Umbilical cord (tissue), 2 donors: ENCODE data around the gene ZNF860. TPM values are rescaled to one million over a fixed set of nuclear protein-coding genes. Genes with fewer than 3 reads are reported as not detected.
"Not testable (repeated sequence)": the region's sequence is repeated elsewhere in the genome, so short reads cannot be mapped to it uniquely, and the experiment has no call there.

Experiments used
- DNase-seq: peaks from one replicate; pipeline ENCODE4 v3.0.0-alpha.2; 2015; ENCODE audit warnings: low spot score
- total RNA-seq: library from RNA; depleted of rRNA; stranded (reverse); fragments of >200 nt; gene quantifications from one replicate; pipeline ENCODE4 v1.2.3, GENCODE V29; 2014; ENCODE audit warnings: low replicate concordance; ENCODE audit not compliant: insufficient read depth

ZNF860 gene
- total RNA-seq, 1 donor from 2014 or later = 6.0 TPM

GRCh38 chr3:31960793-31961431, 20.6 kb upstream of the ZNF860 start:
- no peak for DNase-seq

GRCh38 chr3:31962801-31963205, 18.7 kb upstream of the ZNF860 start:
- no peak for DNase-seq

DNA sequence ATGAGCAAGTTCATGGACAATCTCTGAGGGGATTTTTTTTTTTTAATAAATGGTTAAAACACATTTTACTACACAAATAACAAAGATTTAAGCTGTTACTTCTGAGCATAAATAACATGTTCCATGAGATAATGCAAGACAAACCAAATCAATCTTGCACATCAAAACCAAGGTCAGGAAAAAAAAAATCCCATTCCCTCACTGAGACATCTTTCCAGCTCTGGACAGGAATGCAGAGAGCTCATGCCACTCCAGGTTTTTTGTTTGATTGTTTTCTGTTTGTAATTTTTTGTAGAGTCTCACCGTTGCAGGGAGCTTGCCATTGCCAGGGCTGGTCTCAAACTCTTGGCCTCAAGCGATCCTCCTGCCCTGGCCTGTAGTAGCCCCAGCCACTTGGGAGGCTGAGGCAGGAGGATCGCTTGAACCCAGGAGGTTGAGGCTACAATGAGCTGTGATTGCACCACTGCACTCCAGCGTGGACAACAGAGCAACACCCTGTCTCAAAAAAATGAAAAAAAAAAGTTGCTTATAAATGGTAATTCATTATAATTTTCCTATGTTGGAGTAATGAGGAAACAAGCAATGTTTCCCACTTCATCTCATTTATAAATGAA, 14.5 kb upstream of the ZNF860 start:
- no peak for DNase-seq

DNA sequence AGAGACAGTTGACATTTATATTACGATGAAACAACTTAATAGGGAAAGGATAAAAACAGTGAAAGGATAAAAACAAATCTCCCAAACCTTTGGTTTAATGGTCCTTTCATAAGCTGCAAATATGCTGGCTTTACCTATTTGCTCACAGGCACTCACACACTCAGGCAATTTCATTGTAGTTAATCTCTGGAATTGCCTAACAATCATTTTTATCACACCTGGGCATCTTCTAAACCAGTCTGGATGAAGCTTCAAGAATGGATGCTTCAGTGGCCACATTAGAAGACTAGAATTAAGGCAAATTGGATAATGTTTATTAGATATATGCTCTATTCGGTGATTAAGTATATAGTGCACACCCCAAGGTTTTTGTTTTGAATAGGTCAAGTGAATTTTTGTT, 14.0 kb upstream of the ZNF860 start:
- DNase-seq = no peak

DNA sequence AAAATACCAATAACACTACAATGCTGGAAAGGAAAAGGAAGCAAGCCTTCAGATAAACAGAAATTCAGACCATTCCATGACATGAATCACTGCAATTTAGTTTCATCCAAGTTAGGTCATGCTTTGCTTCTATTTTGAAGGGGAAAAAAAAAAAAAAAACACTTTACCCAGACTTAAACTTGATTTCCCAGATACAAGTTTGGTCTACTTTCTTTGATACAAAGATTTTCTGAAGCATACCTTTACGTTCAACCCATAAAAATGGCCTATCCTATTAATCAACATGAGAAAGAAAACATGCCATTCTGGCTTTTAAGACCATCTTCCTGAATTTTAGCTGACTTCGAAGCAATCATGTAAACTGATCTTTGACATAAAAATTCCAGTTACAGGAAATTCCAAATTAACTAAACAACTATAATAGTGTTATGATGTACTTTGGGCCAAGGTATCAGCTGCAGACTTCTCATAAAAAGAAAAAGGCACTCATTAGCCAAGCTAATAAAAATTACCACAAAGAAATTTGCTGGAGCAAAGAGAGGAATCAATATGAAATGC, 13.1 kb upstream of the ZNF860 start:
- peak; percentile 70 for DNase-seq

DNA sequence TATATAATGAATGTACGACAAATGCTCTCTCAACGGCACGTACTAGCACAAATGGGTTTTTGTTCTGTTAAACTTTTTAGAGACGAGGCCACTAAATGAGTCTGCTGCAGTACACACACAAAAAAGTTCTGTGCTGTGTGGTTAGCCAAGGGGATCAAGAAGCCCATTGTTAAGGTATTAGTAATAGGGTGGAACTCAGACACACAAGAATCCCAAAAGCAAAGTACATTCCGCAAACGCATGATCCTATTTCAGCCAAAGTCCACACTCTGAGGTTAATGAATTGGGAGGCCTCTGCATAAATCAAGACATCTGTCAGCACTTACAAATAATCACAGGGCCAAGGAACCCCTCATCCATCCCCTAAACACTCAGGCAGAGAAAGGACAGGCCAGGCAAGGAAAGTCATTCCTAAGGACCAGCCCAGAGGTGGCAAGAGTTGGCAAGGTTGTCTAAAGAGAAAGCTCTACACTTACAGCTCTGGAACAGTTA, 12.6 kb upstream of the ZNF860 start:
- DNase-seq = peak; percentile 67

GRCh38 chr3:31971607-31972006, 9.9 kb upstream of the ZNF860 start:
- DNase-seq = no peak

GRCh38 chr3:31973081-31973480, 8.5 kb upstream of the ZNF860 start:
- no peak for DNase-seq

GRCh38 chr3:31973837-31974236, 7.7 kb upstream of the ZNF860 start:
- DNase-seq = no peak

DNA sequence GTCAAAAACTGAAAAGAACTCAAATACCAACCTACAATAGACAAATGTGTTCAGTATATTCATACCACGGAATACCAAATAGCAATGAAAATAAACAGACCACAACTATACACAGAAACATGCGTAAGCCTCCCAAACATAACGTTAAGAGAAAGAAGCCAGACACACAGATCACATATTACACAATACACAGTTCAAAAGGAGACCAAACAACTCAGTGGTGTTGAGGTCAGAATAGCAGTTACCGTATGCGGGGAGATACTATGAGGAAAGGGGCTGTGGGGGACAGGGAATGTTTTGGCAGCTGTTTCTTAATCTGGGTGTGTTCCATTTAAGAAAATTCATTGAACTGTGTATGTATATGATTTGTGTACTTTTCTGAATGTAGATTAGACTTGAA, 7.1 kb upstream of the ZNF860 start:
- peak; percentile 85 for DNase-seq

- no peak for DNase-seq
Measured at GRCh38 chr3:31974964-31975363, 6.6 kb upstream of the ZNF860 start.

GRCh38 chr3:31976302-31976701, 5.2 kb upstream of the ZNF860 start:
- DNase-seq = no peak

- DNase-seq = no peak
Measured at GRCh38 chr3:31977736-31978135, 3.8 kb upstream of the ZNF860 start.

- no peak for DNase-seq
Measured at GRCh38 chr3:31978553-31978952, 3.0 kb upstream of the ZNF860 start.

DNA sequence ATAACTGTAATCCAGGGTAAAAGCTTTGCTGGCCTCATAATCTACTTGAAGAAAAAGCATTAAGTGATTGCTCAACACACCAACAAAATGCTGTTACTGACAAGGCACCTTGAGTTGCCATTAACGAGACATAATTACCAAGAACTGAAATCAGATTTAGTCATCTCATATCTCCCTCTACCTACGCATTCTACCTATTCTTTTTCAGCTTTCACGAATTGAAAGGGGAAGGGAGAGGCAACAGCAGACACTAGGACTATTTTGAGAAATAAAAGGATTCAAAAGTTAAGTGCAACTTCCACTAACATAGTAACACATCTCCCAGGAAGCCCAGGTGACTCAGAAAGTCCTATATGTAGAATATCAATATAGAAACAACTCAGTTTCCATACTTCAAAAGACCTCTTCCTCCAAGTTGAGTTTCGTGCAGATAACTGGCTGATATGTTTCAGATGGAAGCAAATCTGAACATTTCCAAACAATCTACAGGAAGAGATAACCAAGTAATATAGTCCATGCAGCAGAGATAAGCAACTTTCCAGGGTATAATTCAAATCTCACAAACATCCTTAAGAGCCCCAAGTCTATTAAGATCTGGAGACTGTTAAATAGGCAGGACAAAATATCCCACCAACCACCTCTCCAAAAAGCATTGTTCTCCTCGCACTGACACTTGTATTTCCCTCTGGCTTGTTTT, 2.4 kb upstream of the ZNF860 start:
- peak; percentile 71 for DNase-seq

DNA sequence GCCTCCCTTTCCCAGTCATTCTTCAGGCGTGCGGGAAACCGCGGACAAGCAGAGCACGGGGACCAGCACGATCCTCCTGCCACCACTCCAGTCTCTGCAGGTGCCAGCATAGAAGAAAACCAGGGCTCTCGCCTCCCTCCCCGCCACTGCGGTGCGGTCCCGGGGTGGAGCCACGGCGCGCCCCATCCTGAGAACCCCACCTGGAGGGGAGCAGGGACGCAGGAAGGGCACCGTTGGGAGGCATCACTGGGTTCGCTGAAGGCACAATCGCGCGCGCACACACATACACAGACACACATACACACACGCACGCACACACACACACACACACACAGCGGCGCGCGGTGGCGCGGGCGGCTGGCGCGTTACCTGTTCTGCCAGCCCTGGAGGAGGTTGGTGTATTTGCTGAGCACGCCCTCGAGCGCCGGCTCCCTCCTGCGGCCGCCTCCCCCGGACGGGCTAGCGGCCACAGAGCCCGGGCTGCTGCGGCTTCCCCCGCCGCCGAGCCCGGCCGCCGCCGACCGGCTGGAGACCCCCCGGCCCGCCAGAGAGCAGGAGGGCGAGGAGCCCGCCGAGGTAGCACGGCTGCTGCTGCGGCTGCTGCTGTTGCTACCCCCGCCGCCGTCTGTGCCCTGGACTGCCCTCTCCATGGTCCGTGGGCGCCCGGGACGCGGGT, 882 bp upstream of the ZNF860 start:
- no peak for DNase-seq

DNA sequence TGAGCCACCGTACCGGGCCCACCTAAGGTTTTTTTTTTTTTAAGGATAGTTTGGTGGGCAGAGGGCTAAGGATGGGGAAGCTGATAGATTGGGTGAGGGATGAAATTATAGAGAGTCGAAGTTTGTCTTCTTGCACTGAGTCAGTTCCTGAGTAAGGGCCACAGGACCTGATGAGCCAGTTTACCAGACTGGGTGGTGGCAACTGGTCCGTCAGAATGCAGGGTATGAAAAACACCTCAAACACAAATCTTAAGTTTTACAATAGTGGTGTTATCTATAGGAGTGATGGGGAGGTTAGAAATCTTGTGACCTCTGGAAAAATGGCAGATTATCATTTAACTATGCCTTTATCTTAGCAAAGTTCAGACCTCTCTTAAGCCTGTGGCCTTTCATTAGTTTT, 2.8 kb downstream of the ZNF860 start:
- no peak for DNase-seq

DNA sequence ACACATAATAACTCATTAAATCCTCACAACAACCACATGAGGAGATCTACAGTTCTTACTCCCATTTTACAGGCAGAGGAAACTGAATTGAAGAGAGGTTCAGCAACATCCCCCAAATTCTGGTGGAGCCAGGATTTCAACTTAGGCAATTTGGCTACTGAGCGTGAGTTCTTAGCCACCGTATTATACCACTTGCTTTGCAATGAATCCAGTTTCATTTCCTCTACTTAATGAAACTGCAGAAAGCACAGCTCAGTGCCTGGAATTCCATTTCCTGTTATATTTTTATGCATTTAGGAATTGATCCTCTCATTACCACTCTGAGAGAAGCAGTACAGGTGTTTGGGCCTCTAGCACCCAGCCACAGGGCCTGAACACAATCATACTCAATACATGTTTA, 4.3 kb downstream of the ZNF860 start:
- no peak for DNase-seq

DNA sequence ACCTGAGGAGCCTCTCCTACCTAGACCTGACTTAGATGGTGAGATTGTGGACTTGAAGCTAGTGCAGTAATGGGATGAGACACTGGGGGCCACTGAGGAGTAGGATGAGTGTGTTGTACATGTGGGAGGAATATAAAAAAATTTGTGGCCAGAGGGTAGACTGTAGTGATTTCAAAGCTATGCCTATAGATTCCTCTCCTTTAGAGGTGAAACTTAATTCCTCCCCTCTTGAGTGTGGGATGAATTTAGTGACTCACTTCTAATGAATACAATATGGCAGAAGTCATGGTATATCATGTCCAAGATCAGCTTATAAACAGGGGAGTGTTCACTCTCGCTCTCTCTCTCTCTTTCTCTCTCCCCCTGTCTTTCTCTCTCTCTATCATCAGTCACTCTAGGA, 6.7 kb downstream of the ZNF860 start:
- DNase-seq = no peak

DNA sequence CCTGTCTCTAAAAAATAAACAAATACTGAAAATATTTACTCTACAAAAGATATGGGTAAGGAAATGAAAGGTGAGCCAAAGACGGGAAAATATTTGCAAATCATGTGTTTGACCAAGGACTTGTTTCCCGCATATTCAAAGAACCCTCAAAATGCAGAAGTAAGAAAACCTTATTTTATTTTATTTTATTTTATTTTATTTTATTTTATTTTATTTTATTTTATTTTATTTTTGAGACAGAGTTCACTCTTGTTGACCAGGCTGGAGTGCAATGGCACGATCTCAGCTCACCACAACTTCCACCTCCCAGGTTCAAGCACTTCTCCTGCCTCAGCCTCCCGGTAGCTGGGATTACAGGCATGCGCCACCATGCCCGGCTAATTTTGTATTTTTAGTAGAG, 11.4 kb downstream of the ZNF860 start:
- DNase-seq = not testable (repeated sequence)

DNA sequence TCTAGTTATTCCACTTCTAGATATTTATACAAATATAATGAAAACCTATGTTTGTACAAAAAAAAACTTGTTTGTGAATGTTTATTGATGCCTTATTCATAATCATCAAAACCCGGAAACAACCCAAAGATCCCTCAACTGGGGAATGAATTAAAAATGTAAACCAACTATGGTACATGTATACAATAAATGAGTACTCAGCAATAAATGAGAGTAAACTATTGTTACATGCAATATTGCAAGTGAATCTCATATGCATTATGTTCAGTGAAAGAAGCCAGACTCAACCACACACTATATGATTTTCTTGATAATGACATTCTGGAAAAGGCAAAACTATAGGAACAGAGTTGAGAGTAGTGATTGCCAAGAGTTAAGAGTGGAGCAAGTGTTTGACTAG, 12.3 kb downstream of the ZNF860 start:
- DNase-seq = no peak

DNA sequence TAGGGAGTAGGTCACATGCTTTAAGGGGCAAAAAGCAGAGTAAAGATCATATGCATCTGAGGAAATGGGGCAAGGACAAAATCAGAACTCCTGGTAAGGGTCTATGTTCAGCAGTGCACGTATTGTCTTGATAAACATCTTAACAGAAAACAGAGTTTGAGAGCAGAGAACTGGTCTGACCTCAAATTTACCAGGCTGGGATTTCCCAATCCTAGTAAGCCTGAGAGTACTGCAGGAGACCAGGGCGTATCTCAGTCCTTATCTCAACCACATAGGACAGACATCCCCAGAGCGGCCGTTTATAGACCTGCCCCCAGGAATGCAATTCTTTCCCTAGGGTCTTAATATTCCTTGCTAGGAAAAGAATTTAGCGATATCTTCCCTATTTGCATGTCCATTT, 13.5 kb downstream of the ZNF860 start:
- DNase-seq = not testable (repeated sequence)
